Stimulated activated CD8-positive, alpha-beta memory T cell treated with anti-CD3 and anti-CD28 coated beads, Interleukin-7, amount 100 ng/mL, for 1 hour (primary cell): ENCODE results near the gene PHACTR3.

ENCODE experiments used
- DNase-seq, 2 donors: peaks; one replicate each; pipeline ENCODE4 v3.0.0-alpha.2; 2020; ENCODE audit warnings: low read depth in 2 of 2

Gene PHACTR3

DNA sequence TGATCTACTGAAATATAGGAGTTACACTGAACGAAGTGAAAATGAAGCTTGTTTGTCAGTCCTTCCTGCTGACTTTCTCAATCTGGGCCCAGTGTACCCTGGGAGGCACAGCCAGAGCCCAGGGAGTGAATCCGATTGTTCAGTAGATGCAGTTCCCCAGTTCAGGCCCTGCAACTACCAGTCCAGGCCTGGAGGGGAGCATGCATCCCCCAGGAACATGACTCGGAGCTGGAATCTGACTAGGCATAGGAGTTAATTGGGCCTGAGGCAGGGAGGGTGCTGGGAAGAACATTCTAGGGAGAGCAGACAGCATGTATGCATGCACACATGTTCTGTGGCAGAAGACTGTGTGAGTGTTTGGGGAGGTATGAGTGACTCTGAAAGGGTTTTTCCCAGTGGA is 42.1 kb downstream of the PHACTR3 start:
- DNase-seq: no peak

- no peak for DNase-seq
Observed at GRCh38 chr20:59647271-59647670, 42.9 kb downstream of the PHACTR3 start.

- DNase-seq: no peak
Observed at GRCh38 chr20:59648466-59649070, 44.2 kb downstream of the PHACTR3 start.

- no peak for DNase-seq
Observed at GRCh38 chr20:59650418-59650817, 46.1 kb downstream of the PHACTR3 start.

- DNase-seq: no peak
Observed at GRCh38 chr20:59652381-59652780, 48.0 kb downstream of the PHACTR3 start.

DNA sequence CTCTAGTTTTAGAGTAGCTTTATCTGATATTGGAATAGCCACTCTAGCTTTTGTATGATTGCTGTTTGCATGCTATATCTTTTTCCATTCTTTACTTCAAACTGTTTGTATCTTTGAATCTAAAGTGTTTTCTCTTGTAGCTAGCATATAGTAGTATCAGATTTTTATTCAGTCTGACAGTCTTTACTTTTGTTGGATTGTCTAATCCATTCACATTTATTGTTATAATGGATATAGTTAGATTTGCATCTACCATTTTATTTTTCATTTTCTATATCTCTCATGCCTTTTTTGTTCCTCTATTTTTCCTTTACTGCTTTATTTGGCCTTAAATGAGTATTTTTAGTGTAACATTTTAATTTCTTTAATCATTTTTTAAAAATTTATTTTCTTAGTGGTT is 52.1 kb downstream of the PHACTR3 start:
- DNase-seq: no peak

DNA sequence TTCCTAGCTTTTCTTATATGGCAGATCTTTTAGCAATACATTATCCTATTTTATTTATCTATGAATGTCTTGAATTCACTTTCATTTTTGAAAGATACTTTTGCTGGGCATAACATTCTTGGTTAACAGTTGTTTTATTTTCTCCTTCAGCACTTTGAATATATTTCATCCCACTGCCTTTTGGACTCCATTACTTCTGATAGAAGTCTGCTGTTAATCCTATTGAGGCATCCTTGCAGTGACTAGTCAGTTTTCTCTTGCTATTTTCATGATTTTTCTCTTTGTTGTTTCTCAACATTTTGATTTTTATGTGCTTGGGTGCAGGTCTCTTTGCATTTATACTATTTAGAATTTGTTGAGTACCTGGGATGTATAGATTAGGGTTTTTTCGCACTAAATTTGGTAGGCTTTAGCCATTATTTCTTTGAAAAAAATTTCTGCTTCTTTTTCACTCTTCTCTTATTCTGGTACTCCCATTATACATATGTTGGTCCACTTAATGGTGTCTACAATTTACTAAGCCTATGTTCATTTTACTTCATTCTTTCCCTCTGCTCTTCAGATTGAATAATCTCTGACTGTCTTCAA is 53.2 kb downstream of the PHACTR3 start:
- no peak for DNase-seq

GRCh38 chr20:59660471-59660870 is 56.1 kb downstream of the PHACTR3 start:
- DNase-seq: no peak

GRCh38 chr20:59661153-59661552 is 56.8 kb downstream of the PHACTR3 start:
- DNase-seq: no peak

DNA sequence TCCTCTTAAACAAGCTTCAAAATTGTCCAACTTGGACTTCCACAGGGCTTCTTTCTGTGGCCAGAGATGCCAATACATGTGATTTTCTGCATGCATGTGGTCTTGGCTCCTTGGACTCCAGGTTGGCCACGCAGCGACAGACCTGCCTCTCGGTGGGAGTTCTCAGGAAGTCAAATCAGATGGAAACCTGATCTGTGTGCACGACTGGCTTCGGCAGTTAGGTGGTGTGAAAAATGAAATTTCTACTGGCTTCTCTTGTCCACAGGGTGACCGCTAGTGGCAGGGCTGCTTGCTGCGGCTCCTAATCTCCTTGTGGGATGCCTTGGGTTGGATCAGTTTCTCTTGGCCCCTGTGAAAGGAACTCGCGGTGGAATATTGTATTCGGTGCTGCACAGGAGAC is 57.3 kb downstream of the PHACTR3 start:
- no peak for DNase-seq

GRCh38 chr20:59662161-59662560 is 57.8 kb downstream of the PHACTR3 start:
- no peak for DNase-seq

- DNase-seq: no peak
Observed at GRCh38 chr20:59662856-59663512, 58.6 kb downstream of the PHACTR3 start.

- no peak for DNase-seq
Observed at GRCh38 chr20:59663513-59664060, 59.2 kb downstream of the PHACTR3 start.

DNA sequence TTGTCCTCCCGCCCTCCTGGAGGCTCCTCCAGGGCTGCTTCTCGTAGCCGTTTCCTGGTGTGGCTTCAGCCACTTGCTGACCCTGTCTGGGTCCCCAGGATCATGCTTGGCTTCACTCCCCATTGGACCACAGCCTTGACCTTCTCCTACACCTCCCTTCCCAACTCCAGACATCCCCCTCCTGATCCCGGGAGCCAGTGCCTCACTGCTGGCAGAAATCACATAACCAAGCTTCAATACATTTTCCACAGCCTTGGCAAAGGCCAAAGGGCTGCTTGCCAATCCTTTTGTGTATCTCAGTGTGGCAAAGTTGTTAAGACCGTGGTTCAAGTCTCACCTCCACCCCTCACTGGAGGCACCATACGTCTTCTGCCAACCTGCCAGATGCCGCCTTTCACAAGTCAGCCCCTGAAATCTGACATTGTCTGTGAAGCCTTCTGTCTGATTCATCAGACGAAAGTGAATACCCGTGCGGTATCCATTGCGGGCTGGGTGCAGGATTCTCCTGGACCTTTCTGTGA is 60.1 kb downstream of the PHACTR3 start:
- no peak for DNase-seq

GRCh38 chr20:59665656-59666555 is 61.6 kb downstream of the PHACTR3 start:
- no peak for DNase-seq

DNA sequence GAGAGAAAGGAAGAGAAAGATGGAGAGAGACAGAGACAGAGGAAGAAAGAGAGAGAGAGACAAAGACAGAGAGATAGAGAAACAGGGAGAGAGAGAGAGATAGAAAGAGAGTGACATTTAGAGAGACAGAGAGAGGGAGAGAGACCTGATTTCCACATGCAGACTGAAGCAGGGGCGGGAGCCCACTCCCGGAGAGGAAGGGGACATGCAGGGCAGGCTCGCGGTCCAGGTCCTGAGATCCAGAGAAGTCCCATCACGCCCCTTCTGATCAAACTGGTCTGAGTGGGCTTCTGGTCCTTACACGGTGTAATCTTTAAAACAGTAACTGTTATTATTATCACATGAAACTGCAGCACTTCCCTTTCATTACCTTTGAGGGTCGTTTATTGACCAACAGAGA is 62.2 kb downstream of the PHACTR3 start:
- DNase-seq: no peak

GRCh38 chr20:59667131-59667530 is 62.8 kb downstream of the PHACTR3 start:
- DNase-seq: no peak

GRCh38 chr20:59667981-59668515 is 63.7 kb downstream of the PHACTR3 start:
- DNase-seq: no peak

- no peak for DNase-seq
Observed at GRCh38 chr20:59668926-59669850, 64.8 kb downstream of the PHACTR3 start.

- no peak for DNase-seq
Observed at GRCh38 chr20:59670786-59671492, 66.6 kb downstream of the PHACTR3 start.
